HG02981 (cell line): ENCODE measurements around the gene EMD.

Experiments
- ATAC-seq: cut with Tn5 transposase; IDR thresholded peaks from one replicate; pipeline ENCODE4 v1.9.1; 2021; ENCODE audit warnings: mild to moderate bottlenecking, moderate library complexity; ENCODE audit not compliant: unreplicated experiment

The EMD gene

DNA sequence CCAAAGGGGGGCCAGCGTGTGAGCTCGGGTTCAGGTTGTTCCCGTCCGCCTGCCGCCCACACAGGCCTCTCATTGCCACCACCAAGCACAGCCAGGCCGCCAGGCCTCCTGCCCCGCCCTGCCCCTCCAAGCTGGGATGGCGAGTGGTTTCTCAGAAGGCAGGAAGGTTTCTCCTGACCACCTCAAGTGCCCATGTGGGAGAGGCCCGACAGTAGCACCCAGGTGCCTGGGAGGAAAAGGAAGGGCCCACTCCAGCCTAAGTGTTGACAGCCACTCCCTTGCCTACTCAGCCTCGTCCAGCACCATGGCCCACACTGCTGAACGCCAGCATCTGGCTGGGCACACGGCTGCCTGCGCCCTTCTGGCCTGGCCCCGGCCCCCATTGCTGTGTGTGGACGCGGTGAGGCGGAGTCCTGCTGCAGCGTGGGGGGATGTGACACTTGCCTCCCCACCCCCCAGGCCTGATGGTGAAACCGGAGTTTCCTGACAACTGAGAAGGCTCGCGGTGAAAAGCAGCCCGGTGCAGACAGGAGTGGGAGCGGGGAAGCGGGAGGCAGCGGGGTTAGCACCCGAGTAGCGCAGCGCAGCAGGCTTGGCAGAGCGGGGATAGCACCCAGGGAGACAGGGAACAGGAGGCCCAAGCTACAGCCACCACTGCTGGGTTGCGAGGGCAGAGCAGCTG is 23.9 kb upstream of the EMD start:
- no peak for ATAC-seq

DNA sequence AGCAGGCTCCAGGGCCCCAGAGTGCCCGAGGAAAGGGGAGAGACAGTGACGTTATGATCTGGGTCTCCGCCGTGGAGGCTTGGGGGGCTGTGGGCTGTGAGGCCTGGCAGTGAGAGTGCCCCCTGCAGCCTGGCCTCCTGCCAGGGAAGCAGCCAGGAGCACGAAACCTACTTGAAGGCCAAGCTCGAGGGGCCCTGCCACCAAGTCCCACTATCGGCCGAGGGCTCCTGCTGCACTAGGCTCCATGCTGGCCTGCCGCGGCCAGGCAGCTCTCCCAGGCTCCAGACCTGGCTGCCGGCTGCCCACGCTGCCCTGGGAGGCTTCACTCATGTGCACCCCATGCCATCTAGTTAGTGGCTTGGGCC is 23.3 kb upstream of the EMD start:
- no peak for ATAC-seq

DNA sequence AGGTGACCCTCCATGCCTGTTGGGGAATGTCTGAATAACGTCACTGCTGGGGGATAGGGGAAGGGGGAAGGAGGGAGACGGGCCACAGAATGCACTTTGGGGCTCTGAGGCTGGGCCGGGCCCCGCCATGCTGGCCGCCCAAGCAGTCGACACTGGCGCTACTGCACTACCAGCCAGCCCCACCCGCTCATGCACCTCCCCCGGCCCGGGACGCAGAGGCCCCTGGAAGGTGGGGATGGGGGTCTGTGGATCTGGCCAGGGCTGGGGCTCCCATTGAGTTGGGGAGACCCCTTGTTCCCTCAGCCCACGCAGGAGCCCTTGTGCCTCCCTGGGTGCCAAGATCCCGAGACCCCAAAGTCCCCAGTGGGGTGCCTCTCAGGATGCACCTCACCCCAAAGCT is 22.5 kb upstream of the EMD start:
- no peak for ATAC-seq

DNA sequence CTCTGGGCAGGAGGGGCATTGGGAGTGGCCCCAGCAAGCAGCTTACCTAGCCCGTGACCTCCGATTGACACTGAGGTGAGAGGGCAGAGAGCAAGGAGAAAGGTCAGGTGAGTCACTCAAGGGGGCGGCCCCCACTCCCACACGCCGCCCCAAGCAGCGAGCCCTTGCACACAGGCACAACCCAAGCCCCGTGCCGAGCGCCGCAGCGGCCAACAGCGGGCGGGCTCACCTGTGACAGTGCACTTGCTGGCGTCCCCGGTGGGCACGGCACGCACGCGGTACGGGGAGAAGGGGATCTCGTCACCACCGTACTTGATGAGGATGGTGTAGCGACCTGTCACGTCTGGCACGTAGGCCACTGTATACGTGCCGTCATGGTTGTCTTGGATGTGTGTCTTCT is 21.9 kb upstream of the EMD start:
- ATAC-seq = no peak

DNA sequence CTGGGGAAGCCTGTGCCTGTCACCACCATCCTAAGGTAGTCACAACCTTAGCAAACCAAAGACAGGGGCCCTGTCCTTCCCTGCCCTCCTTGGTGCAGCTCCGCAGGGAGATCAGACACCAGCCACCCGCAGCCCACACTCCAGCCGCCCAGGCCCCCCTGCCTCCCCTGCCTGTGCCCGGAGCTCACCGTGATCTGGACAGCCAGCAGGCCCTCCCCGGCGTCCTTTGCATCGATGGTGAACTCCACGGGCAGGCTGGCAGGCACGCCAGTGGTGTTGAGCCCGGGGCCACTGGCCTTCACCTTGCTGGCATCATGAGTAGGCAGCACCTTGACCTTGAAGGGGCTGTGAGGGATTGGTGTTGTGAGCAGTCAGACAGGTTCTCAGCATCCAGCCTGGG is 21.1 kb upstream of the EMD start:
- ATAC-seq = no peak

DNA sequence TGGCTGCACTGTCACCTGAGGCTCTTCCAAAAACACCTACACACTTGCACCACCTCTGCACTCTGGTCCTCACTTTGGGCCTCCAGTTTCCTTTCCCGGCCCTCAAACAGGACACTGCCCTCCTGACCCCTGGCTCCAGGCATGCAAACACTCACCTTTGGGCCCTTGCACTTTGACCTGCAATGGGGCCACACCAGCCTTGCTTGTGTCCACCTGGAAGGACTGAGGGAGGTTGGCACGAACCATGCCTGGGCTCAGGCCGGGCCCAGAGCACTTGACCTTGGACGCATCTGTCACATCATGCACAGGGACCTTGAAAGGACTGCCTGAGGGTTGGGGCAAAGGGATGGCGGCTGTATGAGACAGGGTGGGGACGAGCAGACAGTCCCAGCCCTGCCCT is 20.3 kb upstream of the EMD start:
- ATAC-seq = no peak

DNA sequence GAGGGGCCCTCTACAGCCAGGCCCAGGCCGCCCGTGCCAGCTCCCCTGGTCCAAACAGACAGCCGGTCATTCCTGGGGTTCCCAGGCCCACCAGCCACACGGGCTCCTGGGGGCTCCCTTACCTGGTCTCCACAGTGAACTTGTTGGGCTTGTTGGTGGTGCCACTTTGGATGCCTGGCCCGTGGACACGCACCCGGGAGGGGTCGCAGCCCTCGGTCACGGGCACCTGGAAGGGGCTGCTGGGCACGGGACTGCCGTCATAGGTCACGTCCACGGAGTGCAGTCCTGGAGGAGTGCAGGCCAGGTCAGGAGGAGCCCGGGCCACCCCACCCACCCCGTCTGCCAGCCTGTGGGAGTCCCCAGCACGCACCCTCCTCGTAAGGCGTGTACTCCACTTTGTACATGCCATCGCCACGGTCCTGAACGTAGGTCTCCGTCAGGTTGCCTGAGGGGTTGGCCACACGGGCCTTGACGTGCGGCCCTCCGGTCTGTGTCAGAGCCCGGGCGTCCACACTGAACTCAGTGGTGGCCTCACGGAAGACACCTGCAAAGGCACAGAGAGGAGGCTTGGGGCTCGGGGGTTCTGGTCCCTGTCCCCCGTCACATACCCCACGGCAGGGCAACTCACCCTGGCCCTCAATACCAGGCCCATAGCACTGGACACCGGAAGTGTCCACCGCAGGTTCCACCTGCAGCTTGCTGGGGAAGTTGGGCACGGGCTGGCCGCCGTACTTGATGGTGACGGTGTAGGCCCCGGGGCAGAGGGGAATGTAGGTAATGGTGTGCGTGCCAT is 19.5 kb upstream of the EMD start:
- ATAC-seq = no peak

DNA sequence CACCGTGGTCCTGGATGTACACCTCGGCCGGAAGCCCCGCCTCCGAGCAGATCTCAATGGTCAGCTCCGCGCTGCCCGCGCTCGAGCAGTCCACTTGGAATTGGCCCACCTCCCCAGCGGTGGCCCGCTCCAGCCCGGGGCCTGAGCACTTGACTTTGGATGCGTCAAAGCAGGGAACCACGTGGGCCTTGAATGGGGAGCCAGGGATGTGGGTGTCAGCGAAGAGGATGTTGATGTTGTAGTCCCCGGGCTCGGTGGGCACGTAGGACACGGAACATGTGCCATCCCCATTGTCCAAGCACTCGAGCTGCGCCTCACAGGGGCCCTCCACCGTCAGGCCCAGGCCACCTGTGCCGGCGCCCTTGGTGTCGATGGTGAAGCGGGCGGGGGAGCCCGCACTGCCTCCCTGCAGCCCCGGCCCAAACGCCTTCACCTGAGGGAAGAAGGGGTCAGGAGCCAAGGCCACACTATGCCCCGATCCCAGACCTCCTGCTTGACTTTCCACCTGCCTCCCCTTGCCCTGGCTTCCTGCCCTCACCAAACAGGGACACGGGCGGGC is 18.9 kb upstream of the EMD start:
- ATAC-seq = no peak

DNA sequence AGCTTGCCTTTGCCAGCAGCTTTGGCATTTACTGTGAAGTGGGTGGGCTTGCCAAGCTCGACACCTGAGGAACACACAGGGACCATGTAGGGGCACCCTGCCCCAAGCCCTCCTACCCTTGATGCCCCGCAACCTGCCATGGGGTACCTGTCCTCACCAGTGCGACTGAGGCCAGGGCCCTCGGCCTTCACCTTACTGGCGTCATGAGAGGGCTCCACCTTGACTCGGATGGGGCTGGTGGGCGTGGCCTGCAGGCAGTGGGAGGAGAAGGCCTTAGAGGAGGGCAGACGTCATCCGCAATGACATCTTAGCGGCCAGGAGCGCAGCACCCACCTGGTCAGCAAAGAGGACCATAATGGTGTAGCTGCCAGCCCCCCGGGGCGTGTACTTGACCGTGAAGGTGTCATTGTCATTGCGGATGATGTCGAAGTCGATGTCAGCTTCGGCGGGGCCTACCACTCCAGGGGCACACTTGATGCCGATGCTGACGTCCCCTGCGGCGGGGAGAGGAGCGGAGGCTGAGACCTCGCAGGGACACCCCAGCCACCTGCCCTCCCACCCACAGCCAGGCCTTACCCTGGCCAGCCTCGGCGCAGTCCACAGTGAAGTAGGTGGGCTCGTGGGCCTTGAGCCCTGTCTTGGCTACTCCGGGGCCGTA is 16.9 kb upstream of the EMD start:
- ATAC-seq = no peak

DNA sequence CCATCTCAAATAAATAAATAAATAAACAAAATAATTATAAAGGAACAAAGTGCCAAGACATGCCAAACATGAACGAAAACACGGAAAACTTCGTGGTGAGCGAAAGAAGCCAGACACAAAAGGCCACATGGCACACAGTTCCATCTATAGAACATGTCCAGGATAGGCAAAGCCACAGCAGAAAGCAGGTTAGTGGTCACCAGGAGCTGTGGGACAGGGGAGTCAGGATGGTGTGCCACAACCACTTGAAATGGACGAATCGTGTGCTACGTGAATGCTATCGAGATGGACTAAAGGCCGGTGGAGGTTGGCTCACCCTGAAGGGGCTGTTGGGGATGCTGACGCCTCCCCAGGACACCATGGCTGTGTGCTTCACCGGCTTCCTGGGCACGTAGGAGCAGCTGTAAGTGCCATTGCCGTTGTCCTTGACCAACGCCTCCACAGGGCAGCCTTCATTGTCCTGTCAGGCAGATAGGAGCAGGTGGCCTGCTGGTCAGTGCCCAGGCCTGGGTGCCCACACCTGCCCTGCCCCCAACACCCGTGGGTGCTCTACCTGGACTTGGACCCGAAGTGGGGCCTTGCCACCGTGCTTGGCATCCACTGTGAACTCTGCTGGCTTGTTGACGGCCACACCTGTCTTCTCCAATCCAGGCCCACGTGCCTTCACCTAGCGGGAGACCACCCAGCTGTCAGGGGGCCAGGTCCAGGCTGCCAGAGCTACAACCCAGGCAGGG is 15.2 kb upstream of the EMD start:
- ATAC-seq = no peak

DNA sequence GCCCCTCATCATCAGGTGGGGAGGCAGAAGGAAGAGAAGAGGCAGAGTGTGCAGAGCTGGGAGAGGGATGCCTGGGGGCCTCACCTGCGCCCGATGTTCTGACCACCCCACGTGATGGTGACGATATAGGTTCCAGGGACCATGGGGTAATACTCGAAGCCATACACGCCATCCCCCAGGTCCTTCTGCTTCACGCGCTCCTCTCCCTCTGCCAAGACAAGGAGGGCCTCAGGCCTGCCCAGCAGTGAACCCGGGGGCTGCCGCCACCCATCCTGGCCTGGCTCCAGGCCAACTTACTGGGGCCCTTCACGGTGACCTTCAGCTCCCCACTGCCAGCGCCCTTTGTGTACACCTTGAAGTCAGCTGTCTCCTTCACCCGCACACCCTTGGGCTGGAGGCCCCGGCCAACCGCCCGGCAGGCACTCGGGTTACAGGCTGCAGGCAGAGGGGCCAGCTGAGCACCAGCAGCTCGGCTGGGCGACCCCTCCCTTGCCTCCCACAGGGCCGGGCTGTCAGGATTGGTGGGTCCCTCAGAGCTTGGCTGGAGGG is 14.0 kb upstream of the EMD start:
- ATAC-seq = no peak

DNA sequence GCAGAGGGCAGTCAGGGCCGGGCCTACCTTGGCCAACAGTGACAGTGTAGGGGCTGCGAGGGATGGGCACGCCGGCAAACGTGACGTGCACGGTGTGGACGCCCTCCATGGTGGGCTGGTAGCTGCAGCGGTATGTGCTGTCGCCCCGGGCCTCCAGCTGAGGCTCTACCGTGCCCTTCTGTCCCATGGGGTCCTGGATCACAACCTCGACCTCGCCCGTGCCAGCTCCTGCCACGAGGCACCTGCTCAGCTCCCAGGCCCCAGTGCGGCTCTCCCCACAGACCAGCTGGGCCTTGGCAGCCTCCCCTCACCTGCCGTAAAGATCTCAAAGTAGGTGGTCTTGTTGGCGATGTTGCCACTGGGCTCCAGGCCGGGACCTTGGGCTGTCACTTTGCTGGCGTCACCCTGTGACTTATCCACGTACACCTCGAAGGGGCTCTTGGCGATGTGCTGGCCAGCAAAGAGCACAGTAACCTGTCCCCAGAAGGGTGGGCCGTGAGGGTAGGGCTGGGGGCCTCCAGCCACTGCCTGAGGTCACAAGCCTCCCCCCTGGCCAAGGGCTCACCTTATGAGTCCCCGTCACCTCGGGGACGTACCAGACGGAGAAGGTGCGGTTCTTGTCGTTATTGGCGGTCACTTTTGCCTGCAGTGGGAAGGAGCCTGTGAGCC is 13.0 kb upstream of the EMD start:
- ATAC-seq = no peak

DNA sequence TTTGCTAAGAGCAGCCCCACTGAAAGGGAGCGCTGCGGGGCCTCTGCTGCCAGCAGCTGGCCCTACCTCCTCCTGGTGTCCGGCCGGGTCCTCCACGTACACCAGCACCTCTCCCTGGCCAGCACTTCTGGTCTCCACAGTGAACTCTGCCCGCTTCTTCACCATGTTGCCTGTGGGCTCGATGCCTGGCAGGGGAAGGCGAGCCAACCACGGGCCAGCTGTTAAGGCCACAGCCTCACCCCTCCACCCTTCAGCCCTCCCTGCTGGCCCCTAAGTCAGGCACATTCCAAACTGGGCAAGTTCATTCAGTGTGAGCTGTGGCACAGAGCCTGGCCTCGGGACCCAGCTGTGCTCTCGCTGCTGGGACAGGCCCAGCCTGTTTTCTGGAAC is 12.4 kb upstream of the EMD start:
- ATAC-seq = no peak

DNA sequence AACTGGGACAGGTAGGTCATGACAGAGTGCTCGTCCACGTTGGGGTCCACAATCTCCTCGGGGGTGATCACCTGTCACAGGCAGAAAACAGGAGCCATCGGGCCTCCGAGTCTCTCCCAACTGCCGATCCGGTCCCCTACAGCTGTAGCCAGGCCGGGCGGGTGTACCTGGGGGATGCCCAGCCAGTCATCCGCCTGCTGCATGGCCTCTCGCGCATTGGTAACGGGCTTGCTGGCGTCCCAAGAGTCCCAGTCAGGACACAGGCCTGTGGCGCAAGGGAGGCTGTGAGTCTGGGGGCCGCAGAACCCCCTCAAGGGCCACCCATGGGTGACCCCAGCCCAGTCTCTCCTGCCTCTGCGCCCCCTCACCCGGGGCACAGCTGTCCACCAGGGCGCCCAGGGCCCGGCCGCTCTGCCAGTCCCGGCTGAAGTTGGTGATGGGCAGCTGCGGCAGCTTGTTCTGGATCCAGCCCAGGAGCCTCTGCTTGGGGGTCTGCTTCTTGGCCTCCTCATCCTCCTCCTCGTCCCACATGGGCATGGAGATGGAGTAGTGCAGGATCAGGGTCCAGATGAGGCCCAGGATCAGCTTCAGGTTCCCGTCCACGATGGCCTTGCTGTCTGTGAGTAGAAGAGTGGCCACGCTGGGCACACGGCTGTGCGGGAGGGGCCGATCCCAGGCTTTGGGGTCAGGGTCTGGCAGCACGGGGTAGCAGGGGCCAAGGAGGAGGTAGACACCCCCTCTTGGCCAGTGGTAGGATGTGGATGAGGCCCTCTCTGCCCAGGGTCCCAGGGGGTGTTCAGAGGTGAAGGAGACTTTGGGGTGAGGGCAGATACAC is 11.4 kb upstream of the EMD start:
- ATAC-seq = no peak

DNA sequence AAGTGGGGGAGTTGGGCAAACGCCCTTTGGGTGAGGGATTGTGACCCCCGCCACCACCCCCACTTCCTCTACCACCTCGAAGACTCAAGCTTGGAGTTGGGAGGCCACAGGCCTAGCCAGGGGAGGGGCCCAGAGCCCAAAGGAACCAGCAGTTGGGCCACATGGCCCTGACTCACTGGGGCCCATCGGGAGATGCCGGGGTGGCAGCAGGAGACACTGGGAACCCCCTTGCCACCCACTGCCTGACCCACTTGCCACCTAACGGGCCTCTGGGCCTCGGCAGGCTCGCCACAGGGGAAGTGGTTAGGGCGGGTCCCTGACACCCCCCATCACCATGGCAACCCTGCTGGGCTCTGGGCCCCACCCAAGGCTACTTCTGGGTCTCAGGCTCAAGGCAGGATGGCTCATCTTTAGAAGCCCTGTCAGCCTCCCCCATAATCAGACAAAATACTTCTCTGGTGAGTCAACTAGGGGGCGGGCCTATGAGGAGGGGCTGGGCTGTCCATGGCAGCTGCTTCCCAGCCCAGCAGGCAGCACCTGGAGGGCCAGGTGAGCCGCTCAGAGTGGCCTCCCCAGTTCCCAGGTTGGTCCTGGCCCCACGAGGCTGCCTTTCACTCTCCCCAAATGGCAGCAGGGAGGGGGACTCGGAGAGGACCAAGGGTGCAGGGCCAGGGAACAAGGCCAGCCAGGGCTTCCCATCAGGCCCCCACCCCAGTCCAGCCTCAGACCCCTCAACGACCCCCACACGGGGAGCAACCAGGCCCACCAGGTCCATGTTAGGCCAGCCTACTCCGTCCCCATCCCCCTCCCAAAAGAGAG is 10.3 kb upstream of the EMD start:
- ATAC-seq = no peak

DNA sequence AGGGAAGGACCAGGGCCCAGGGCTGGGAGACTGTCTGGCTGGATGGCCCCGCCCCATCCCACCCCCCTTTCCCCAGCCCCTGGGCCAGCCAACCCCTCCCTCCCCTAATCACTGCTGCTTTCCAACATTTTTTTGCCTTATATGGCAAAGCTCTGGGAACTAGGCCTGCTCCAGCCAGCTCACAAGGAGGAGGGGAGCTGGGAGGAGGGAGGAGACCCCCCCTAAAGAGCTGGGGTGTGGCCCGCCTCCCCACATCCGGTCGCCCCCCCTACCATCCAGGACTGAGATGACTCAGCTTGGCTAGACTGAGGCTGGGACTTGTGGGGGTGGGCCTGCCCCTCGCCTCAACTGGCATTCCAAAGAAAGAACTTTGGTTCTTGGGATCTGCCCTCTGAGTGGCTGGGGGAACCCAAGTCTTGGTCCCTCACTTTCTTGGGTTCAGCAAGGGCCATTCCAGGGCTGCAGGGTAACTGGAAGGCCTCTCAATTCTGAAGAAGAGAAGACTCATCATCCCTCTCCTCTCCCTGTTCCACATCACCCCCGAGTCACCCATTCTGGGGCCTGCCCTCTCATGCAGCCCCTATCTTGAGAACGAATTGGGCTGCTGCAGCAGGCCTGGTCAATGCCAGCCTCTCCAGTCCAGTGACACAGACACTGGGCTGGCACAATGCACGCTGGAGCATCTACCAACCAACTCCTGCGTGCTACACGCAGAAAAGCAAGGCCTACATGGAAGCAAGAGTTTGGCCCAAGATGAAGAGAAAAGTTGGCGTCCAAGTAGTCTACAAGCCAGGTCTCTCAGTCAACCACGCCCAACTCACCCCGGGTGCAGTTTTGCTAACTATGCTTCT is 9.4 kb upstream of the EMD start:
- no peak for ATAC-seq

DNA sequence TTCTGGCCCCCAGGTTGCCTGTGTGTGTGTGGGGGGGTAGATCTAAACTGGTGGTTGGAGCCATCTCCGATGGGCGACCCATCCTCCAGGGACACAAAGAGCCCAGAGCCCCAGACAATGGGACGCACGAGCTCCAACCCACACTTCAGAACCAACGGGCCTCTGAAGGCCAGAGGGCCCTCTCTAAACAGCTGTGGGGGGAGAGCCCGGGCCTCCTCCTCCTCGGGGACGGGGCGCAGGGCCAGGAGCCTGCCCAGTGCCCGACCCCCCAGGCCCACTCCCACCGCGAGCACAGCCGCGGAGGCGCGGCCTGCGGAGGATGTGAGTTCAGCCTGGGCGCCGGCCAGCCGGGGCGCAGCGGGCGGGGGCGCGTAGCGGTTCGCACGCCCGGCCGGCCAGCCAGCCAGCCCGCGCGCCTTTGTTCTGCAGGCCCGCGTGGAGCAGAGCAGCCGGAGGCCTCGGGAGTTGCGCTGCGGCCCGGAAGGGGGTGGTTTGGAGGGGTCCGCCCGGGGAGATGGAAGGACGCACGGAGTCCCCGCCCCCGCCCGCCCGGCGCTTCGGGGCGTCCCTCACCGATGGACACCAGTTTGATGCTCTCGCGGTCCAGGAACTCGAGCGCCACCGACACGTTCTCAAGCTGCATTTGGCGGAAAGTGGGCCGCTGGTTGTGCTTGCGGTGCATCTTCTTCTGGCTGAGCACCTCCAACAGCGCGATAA is 8.6 kb upstream of the EMD start:
- ATAC-seq = no peak
